Stimulated activated CD4-positive, alpha-beta T cell treated with anti-CD3 and anti-CD28 coated beads, TNF-alpha, amount 100 ng/mL, for 48 hours (primary cell): ENCODE data around the gene GARIN5A.
"Not testable (repeated sequence)": the region's sequence is repeated elsewhere in the genome, so short reads cannot be mapped to it uniquely, and the experiment has no call there.

ENCODE experiments used
- DNase-seq, 3 donors: peaks; one replicate each; pipeline ENCODE4 v3.0.0-alpha.2; 2020; ENCODE audit warnings: low read depth in 3 of 3

The GARIN5A gene

GRCh38 chr19:50465000-50465399 lies 11.6 kb downstream of the GARIN5A start:
- no peak for DNase-seq

- DNase-seq: no peak
Observed at GRCh38 chr19:50464348-50464747, 12.3 kb downstream of the GARIN5A start.

- DNase-seq: no peak
Observed at GRCh38 chr19:50462970-50463369, 13.7 kb downstream of the GARIN5A start.

- DNase-seq: peak; percentile 24 to 40 (median 34)
Observed at GRCh38 chr19:50461066-50461875, 15.4 kb downstream of the GARIN5A start.

- peak in 1 of 3 donors; percentile 8 for DNase-seq
Observed at GRCh38 chr19:50460161-50460765, 16.4 kb downstream of the GARIN5A start.

- DNase-seq: no peak
Observed at GRCh38 chr19:50459638-50460037, 17.0 kb downstream of the GARIN5A start.

- no peak for DNase-seq
Observed at GRCh38 chr19:50459067-50459456, 17.6 kb downstream of the GARIN5A start.

- DNase-seq: no peak
Observed at GRCh38 chr19:50458396-50459066, 18.1 kb downstream of the GARIN5A start.

- DNase-seq: no peak
Observed at GRCh38 chr19:50457300-50457699, 19.3 kb downstream of the GARIN5A start.

- DNase-seq: no peak
Observed at GRCh38 chr19:50455992-50456391, 20.7 kb downstream of the GARIN5A start.

GRCh38 chr19:50453243-50453642 lies 23.4 kb downstream of the GARIN5A start:
- DNase-seq: no peak

GRCh38 chr19:50451223-50451534 lies 25.5 kb downstream of the GARIN5A start:
- no peak for DNase-seq

- no peak for DNase-seq
Observed at GRCh38 chr19:50450369-50451222, 26.1 kb downstream of the GARIN5A start.

- no peak for DNase-seq
Observed at GRCh38 chr19:50449236-50449899, 27.3 kb downstream of the GARIN5A start.

GRCh38 chr19:50447750-50448149 lies 28.9 kb downstream of the GARIN5A start:
- DNase-seq: no peak

- no peak for DNase-seq
Observed at GRCh38 chr19:50447053-50447452, 29.6 kb downstream of the GARIN5A start.

- no peak for DNase-seq
Observed at GRCh38 chr19:50444059-50444458, 32.6 kb downstream of the GARIN5A start.

- not testable (repeated sequence) for DNase-seq
Observed at GRCh38 chr19:50439130-50439529, 37.5 kb downstream of the GARIN5A start.

GRCh38 chr19:50437862-50438449 lies 38.7 kb downstream of the GARIN5A start:
- DNase-seq: no peak

GRCh38 chr19:50435627-50436026 lies 41.0 kb downstream of the GARIN5A start:
- no peak for DNase-seq

GRCh38 chr19:50435221-50435620 lies 41.4 kb downstream of the GARIN5A start:
- DNase-seq: no peak
